Gastrocnemius medialis (tissue), 4 donors: ENCODE results near the gene APOL2.

Experiments used
- CTCF ChIP-seq, 5 experiments: fragments of 450-650 bp in 3 of 5; fragments of 200-600 bp in 2 of 5; sonication (generic) in 2 of 5; IDR thresholded peaks in 4 of 5; conservative IDR thresholded peaks in 1 of 5; 1 replicate in 4 of 5; 2 replicates in 1 of 5; pipeline ENCODE4 v1.5.1; 2016 to 2019; ENCODE audit warnings: antibody characterized with exemption in 5 of 5, mild to moderate bottlenecking in 3 of 5, moderate library complexity in 3 of 5
- POLR2A ChIP-seq, 2 donors: fragments of 450-650 bp; IDR thresholded peaks; one replicate each; pipeline ENCODE4 v1.6.1; 2017; ENCODE audit warnings: antibody characterized with exemption in 2 of 2, mild to moderate bottlenecking in 2 of 2, moderate library complexity in 2 of 2

GRCh38 chr22:36227806-36228205 is 11.5 kb downstream of the APOL2 start:
- no peak for TF ChIP-seq CTCF (IDR thresholded peaks at IDR 0.05 in 4 of 5, conservative IDR thresholded peaks at IDR 0.05 in 1 of 5)
- no peak for TF ChIP-seq POLR2A (IDR thresholded peaks at IDR 0.05)
